KMS-11 (cell line): ENCODE measurements around the gene CLDN5.

Source experiments
- H2AFZ ChIP-seq: fragments of 200-600 bp; sonication (generic); 2 replicates; pipeline ENCODE4 v1.6.1; 2016; ENCODE audit warnings: antibody characterized with exemption, mixed run types, low read depth
- H3K27ac ChIP-seq: fragments of 200-600 bp; sonication (generic); 2 replicates; pipeline ENCODE4 v1.6.1; 2016; ENCODE audit warnings: mild to moderate bottlenecking, mixed run types
- H3K27me3 ChIP-seq: fragments of 200-600 bp; sonication (generic); 2 replicates; pipeline ENCODE4 v1.6.1; 2017; ENCODE audit warnings: mild to moderate bottlenecking, low read depth, mixed run types, moderate library complexity; ENCODE audit not compliant: insufficient read depth
- H3K36me3 ChIP-seq: fragments of 200-600 bp; sonication (generic); 2 replicates; pipeline ENCODE4 v1.6.1; 2017; ENCODE audit warnings: mild to moderate bottlenecking, mixed run types; ENCODE audit not compliant: insufficient read depth
- H3K4me1 ChIP-seq: fragments of 200-600 bp; sonication (generic); 2 replicates; pipeline ENCODE4 v1.6.1; 2016; ENCODE audit warnings: mild to moderate bottlenecking, low read depth, mixed run types; ENCODE audit not compliant: poor library complexity, severe bottlenecking
- H3K4me2 ChIP-seq: fragments of 200-600 bp; sonication (generic); 2 replicates; pipeline ENCODE4 v1.7.0; 2016; ENCODE audit warnings: mild to moderate bottlenecking, mixed run types
- H3K4me3 ChIP-seq: fragments of 200-600 bp; sonication (generic); IDR thresholded peaks from 2 replicates; pipeline ENCODE4 v1.6.1; 2017; ENCODE audit warnings: low read depth, low read length, mixed read lengths; ENCODE audit not compliant: insufficient read depth
- H3K79me2 ChIP-seq: fragments of 200-600 bp; sonication (generic); 2 replicates; pipeline ENCODE4 v1.6.1; 2016; ENCODE audit warnings: low read depth, mixed run types; ENCODE audit not compliant: insufficient read depth
- H3K9ac ChIP-seq: fragments of 200-600 bp; sonication (generic); 2 replicates; pipeline ENCODE4 v1.6.1; 2016; ENCODE audit warnings: mild to moderate bottlenecking, mixed run types
- H4K20me1 ChIP-seq: fragments of 200-600 bp; sonication (generic); 2 replicates; pipeline ENCODE4 v1.6.1; 2016; ENCODE audit warnings: mild to moderate bottlenecking, mixed run types; ENCODE audit not compliant: insufficient read depth
- CTCF ChIP-seq: fragments of 200-600 bp; sonication (generic); conservative IDR thresholded peaks from 2 replicates; pipeline ENCODE4 v1.6.1; 2017; ENCODE audit warnings: low read depth, mild to moderate bottlenecking, antibody characterized with exemption, low read length, moderate library complexity, mixed read lengths

The CLDN5 gene

GRCh38 chr22:19508024-19508776 lies 16.0 kb downstream of the CLDN5 start:
- TF ChIP-seq CTCF: no peak
- Histone ChIP-seq H3K27me3 (no peaks in the 10 kb centered on the region), H3K4me3 (no peak overlapping the region), H3K27ac (no peak overlapping the region), H3K79me2 (no peaks in the 10 kb centered on the region), H3K9ac (no peak overlapping the region), H3K4me2 (no peak overlapping the region), H4K20me1 (no peaks in the 10 kb centered on the region), H3K4me1 (no peaks in the 10 kb centered on the region), H2AFZ (no peak overlapping the region), H3K36me3 (no peaks in the 10 kb centered on the region)

GRCh38 chr22:19507534-19507861 lies 16.7 kb downstream of the CLDN5 start:
- Histone ChIP-seq H3K4me1 (no peaks in the 10 kb centered on the region), H3K27ac (no peak overlapping the region), H4K20me1 (no peaks in the 10 kb centered on the region), H3K4me2 (no peak overlapping the region), H3K36me3 (no peaks in the 10 kb centered on the region), H3K9ac (no peak overlapping the region), H3K79me2 (no peaks in the 10 kb centered on the region), H2AFZ (no peak overlapping the region), H3K27me3 (no peaks in the 10 kb centered on the region), H3K4me3 (no peak overlapping the region)
- TF ChIP-seq CTCF: no peak

GRCh38 chr22:19506212-19506611 lies 18.0 kb downstream of the CLDN5 start:
- Histone ChIP-seq H3K36me3 (no peaks in the 10 kb centered on the region), H2AFZ (no peak overlapping the region), H3K79me2 (no peaks in the 10 kb centered on the region), H3K27me3 (no peaks in the 10 kb centered on the region), H3K4me1 (no peaks in the 10 kb centered on the region), H3K4me3 (no peak overlapping the region), H3K27ac (no peak overlapping the region), H3K4me2 (no peak overlapping the region), H3K9ac (no peak overlapping the region), H4K20me1 (no peaks in the 10 kb centered on the region)
- TF ChIP-seq CTCF: no peak

GRCh38 chr22:19505735-19506126 lies 18.5 kb downstream of the CLDN5 start:
- Histone ChIP-seq H3K36me3 (no peaks in the 10 kb centered on the region), H3K4me2 (no peak overlapping the region), H2AFZ (no peak overlapping the region), H3K9ac (no peak overlapping the region), H3K27ac (no peak overlapping the region), H3K4me1 (no peaks in the 10 kb centered on the region), H4K20me1 (no peaks in the 10 kb centered on the region), H3K79me2 (no peaks in the 10 kb centered on the region), H3K27me3 (no peaks in the 10 kb centered on the region), H3K4me3 (no peak overlapping the region)
- TF ChIP-seq CTCF: no peak
